Thoracic aorta (tissue), 2 donors: ENCODE results near the gene PRM2. TPM values are rescaled to one million over a fixed set of nuclear protein-coding genes. Genes with fewer than 3 reads are reported as not detected.

ENCODE experiments used
- ATAC-seq: fragments of 150-250 bp; one replicate; pipeline ENCODE4 v1.8.0; 2017; ENCODE audit warnings: low read depth; ENCODE audit not compliant: insufficient number of reproducible peaks, low FRiP score
- DNase-seq: peaks from one replicate; pipeline ENCODE4 v3.0.0-alpha.2; 2020; ENCODE audit warnings: low spot score
- H3K27ac ChIP-seq, 2 donors: fragments of 200-600 bp; sonication (generic); 1 replicate in 1 of 2; 2 replicates in 1 of 2; pipeline ENCODE4 v1.5.1; 2016; ENCODE audit warnings: mild to moderate bottlenecking in 2 of 2, moderate library complexity in 2 of 2
- H3K27me3 ChIP-seq: fragments of 200-600 bp; sonication (generic); replicated peaks from 2 replicates; pipeline ENCODE4 v1.6.0; 2016; ENCODE audit warnings: mild to moderate bottlenecking; ENCODE audit not compliant: insufficient read depth
- H3K36me3 ChIP-seq: fragments of 200-600 bp; sonication (generic); one replicate; pipeline ENCODE4 v1.5.1; 2016
- H3K4me1 ChIP-seq, 2 donors: fragments of 200-600 bp; sonication (generic); 1 replicate in 1 of 2; 2 replicates in 1 of 2; pipeline versions ENCODE4 v1.5.1 to v1.6.0; 2016; ENCODE audit warnings: low read depth in 2 of 2, mild to moderate bottlenecking in 1 of 2; ENCODE audit not compliant: control insufficient read depth in 1 of 2
- H3K4me3 ChIP-seq: fragments of 200-600 bp; sonication (generic); 2 replicates; pipeline ENCODE4 v1.5.1; 2016; ENCODE audit warnings: mild to moderate bottlenecking
- H3K9me3 ChIP-seq: fragments of 200-600 bp; sonication (generic); 2 replicates; pipeline ENCODE4 v1.5.1; 2016
- CTCF ChIP-seq: fragments of 200-600 bp; sonication (generic); IDR thresholded peaks from one replicate; pipeline ENCODE4 v1.5.1; 2019; ENCODE audit warnings: antibody characterized with exemption
- total RNA-seq, 2 donors: library from RNA; depleted of rRNA; stranded (reverse); fragments of >200 nt; gene quantifications; one replicate each; pipeline versions ENCODE4 v1.1.0 to v1.2.3, GENCODE V29; 2016

PRM2 gene
- total RNA-seq, 2 donors from 2014 or later = not detected

GRCh38 chr16:11254913-11255736 is 21.2 kb downstream of the PRM2 start:
- Histone ChIP-seq H3K27ac (peak overlapping the region; percentile 37 to 93), H3K36me3 (no peaks in the 10 kb centered on the region), H3K27me3 (no peaks in the 10 kb centered on the region), H3K4me3 (peak overlapping the region; percentile 87), H3K9me3 (no peaks in the 10 kb centered on the region), H3K4me1 (peaks cover 13 to 55% of the 10 kb centered on the region in 2 donors)
- no peak for DNase-seq
- peak; percentile 40 for TF ChIP-seq CTCF
- no peak for ATAC-seq

- DNase-seq (no peak), ATAC-seq (no peak)
- Histone ChIP-seq H3K27me3 (no peaks in the 10 kb centered on the region), H3K9me3 (no peaks in the 10 kb centered on the region), H3K36me3 (no peaks in the 10 kb centered on the region), H3K4me1 (peaks cover 11 to 50% of the 10 kb centered on the region in 2 donors), H3K4me3 (peak overlapping the region; percentile 87), H3K27ac (peak overlapping the region; percentile 37 to 93)
- TF ChIP-seq CTCF = no peak
Observed at GRCh38 chr16:11253995-11254912, 22.0 kb downstream of the PRM2 start.

- no peaks in the 10 kb centered on the region for H3K36me3 ChIP-seq
- no peaks in the 10 kb centered on the region for H3K9me3 ChIP-seq
- no peak for ATAC-seq
- peaks cover 6 to 40% of the 10 kb centered on the region in 2 donors for H3K4me1 ChIP-seq
- no peak for TF ChIP-seq CTCF
- H3K27ac ChIP-seq = peak overlapping the region in 1 of 2 donors; percentile 14
- no peak for DNase-seq
- peak overlapping the region; percentile 87 for H3K4me3 ChIP-seq
- no peaks in the 10 kb centered on the region for H3K27me3 ChIP-seq
Observed at GRCh38 chr16:11253009-11253994, 23.0 kb downstream of the PRM2 start.

- no peak overlapping the region for H3K27ac ChIP-seq
- H3K4me3 ChIP-seq = no peak overlapping the region
- no peaks in the 10 kb centered on the region for H3K27me3 ChIP-seq
- DNase-seq (no peak), ATAC-seq (no peak)
- TF ChIP-seq CTCF = no peak
- peaks cover 6 to 35% of the 10 kb centered on the region in 2 donors for H3K4me1 ChIP-seq
- H3K36me3 ChIP-seq = no peaks in the 10 kb centered on the region
- no peaks in the 10 kb centered on the region for H3K9me3 ChIP-seq
Observed at GRCh38 chr16:11252482-11252931, 23.8 kb downstream of the PRM2 start.
